H1 (cell line): Measurements from ENCODE around the gene LRRK1.
A peak's percentile ranks its signal among the peaks of the same experiment; 100 is the strongest.

Source experiments
- BACH1 ChIP-seq: IDR thresholded peaks from 2 replicates; pipeline ENCODE4 v1.6.1; 2012; ENCODE audit warnings: low read length, improper control_type of control experiment
- CTCF ChIP-seq, 3 experiments: IDR thresholded peaks; 1 replicate in 2 of 3; 2 replicates in 1 of 3; pipeline versions ENCODE4 v1.5.1 to v1.6.1; 2011; ENCODE audit warnings: low read length in 3 of 3, mild to moderate bottlenecking in 3 of 3, inconsistent platforms in 2 of 3, low read depth in 1 of 3, moderate library complexity in 1 of 3; ENCODE audit not compliant: insufficient read depth in 1 of 3; ENCODE audit errors: control extremely low read depth in 1 of 3
- EP300 ChIP-seq, 2 experiments: IDR thresholded peaks; 1 replicate in 1 of 2; 2 replicates in 1 of 2; pipeline ENCODE4 v1.6.1; 2011 to 2012; ENCODE audit warnings: low read depth in 2 of 2, low read length in 2 of 2, mild to moderate bottlenecking in 2 of 2, borderline replicate concordance in 1 of 2, inconsistent platforms in 1 of 2, moderate library complexity in 1 of 2
- EZH2 ChIP-seq: fragments of 200-600 bp; sonication (generic); IDR thresholded peaks from 2 replicates; pipeline ENCODE4 v1.7.1; 2012; ENCODE audit warnings: low read depth, mild to moderate bottlenecking, moderate library complexity, low read length, inconsistent platforms; ENCODE audit not compliant: severe bottlenecking
- HDAC2 ChIP-seq, 2 experiments: fragments of 300-600 bp in 1 of 2; sonication (generic) in 1 of 2; IDR thresholded peaks; 2 replicates each; pipeline ENCODE4 v1.6.1; 2011 to 2012; ENCODE audit warnings: low read depth in 2 of 2, low read length in 2 of 2, mild to moderate bottlenecking in 2 of 2, moderate library complexity in 2 of 2, borderline replicate concordance in 1 of 2, inconsistent platforms in 1 of 2
- JUN ChIP-seq: IDR thresholded peaks from 2 replicates; pipeline ENCODE4 v1.6.1; 2011; ENCODE audit warnings: low read depth, mild to moderate bottlenecking, improper control_type of control experiment, low read length
- POLR2A ChIP-seq, 2 experiments: IDR thresholded peaks; 1 replicate in 1 of 2; 2 replicates in 1 of 2; pipeline ENCODE4 v1.6.1; 2011; ENCODE audit warnings: low read depth in 2 of 2, low read length in 2 of 2, mild to moderate bottlenecking in 2 of 2; ENCODE audit errors: control extremely low read depth in 1 of 2
- POLR2AphosphoS5 ChIP-seq: IDR thresholded peaks from 2 replicates; pipeline ENCODE4 v1.6.1; 2011; ENCODE audit warnings: low read depth, low read length
- RFX5 ChIP-seq: IDR thresholded peaks from 2 replicates; pipeline ENCODE4 v1.6.1; 2011; ENCODE audit warnings: low read depth, low read length, improper control_type of control experiment, borderline replicate concordance
- RNF2 ChIP-seq: fragments of 200-900, 300-1000 bp; sonication (generic); IDR thresholded peaks from 2 replicates; pipeline ENCODE4 v1.7.1; 2016; ENCODE audit warnings: borderline replicate concordance, low read depth, mild to moderate bottlenecking, antibody characterized with exemption, low read length; ENCODE audit not compliant: poor library complexity, severe bottlenecking; ENCODE audit errors: missing control alignments
- SIN3A ChIP-seq, 2 experiments: IDR thresholded peaks in 1 of 2; conservative IDR thresholded peaks in 1 of 2; 2 replicates each; pipeline ENCODE4 v1.6.1; 2011 to 2012; ENCODE audit warnings: low read length in 2 of 2, improper control_type of control experiment in 1 of 2, low read depth in 1 of 2, mild to moderate bottlenecking in 1 of 2
- SP2 ChIP-seq: IDR thresholded peaks from 2 replicates; pipeline ENCODE4 v1.6.1; 2012; ENCODE audit warnings: mild to moderate bottlenecking, low read length, inconsistent platforms
- SRF ChIP-seq: IDR thresholded peaks from 2 replicates; pipeline ENCODE4 v1.6.1; 2011; ENCODE audit warnings: mild to moderate bottlenecking, low read depth, low read length, moderate library complexity
- YY1 ChIP-seq: IDR thresholded peaks from 2 replicates; pipeline ENCODE4 v1.6.1; 2011; ENCODE audit warnings: low read depth, mild to moderate bottlenecking, low read length

- TF ChIP-seq RNF2, result no peak
- TF ChIP-seq EZH2, result no peak
- TF ChIP-seq POLR2A (IDR thresholded peaks at IDR 0.05; ENCODE audit: control extremely low read depth in 1 of 2, low read depth in 2 of 2, low read length in 2 of 2), result no peak
- no peak for TF ChIP-seq EP300 (IDR thresholded peaks at IDR 0.05; ENCODE audit: borderline replicate concordance in 1 of 2, low read depth in 2 of 2, low read length in 2 of 2)
- no peak for TF ChIP-seq YY1
- TF ChIP-seq CTCF (IDR thresholded peaks at IDR 0.05; ENCODE audit: control extremely low read depth in 1 of 3, insufficient read depth in 1 of 3, low read depth in 1 of 3, low read length in 3 of 3), result peak; percentile 30 to 53 (median 32)
- TF ChIP-seq POLR2AphosphoS5, result no peak
- no peak for TF ChIP-seq RFX5
- no peak for TF ChIP-seq SP2
- no peak for TF ChIP-seq SRF
- no peak for TF ChIP-seq BACH1
- TF ChIP-seq JUN, result no peak
- TF ChIP-seq HDAC2 (IDR thresholded peaks at IDR 0.05; ENCODE audit: borderline replicate concordance in 1 of 2, low read depth in 2 of 2, low read length in 2 of 2), result no peak
- TF ChIP-seq SIN3A (conservative IDR thresholded peaks at IDR 0.05 in 1 of 2, IDR thresholded peaks at IDR 0.05 in 1 of 2; ENCODE audit: low read depth in 1 of 2, low read length in 2 of 2), result no peak
Observed at GRCh38 chr15:101028772-101029438, 109.7 kb downstream of the LRRK1 start.
